Neural cell (in vitro differentiated cells): ENCODE measurements around the gene ADORA2A.

Experiments
- EP300 ChIP-seq: fragments of 450-650 bp; conservative IDR thresholded peaks from 2 replicates; pipeline ENCODE4 v1.6.1; 2014; ENCODE audit warnings: antibody characterized with exemption, mild to moderate bottlenecking, moderate library complexity; ENCODE audit not compliant: poor library complexity, severe bottlenecking
- EZH2 ChIP-seq: fragments of 200-600, 300-800 bp; shearing (Covaris generic), sonication (generic); IDR thresholded peaks from 2 replicates; pipeline ENCODE4 v1.6.1; 2014; ENCODE audit warnings: antibody characterized with exemption, low read length, borderline replicate concordance, mild to moderate bottlenecking; ENCODE audit not compliant: insufficient read depth, poor library complexity, severe bottlenecking
- POLR2AphosphoS5 ChIP-seq: IDR thresholded peaks from 2 replicates; pipeline ENCODE4 v1.6.1; 2012
- SMC3 ChIP-seq: fragments of 450-650 bp; conservative IDR thresholded peaks from 2 replicates; pipeline ENCODE4 v1.6.1; 2014; ENCODE audit warnings: antibody characterized with exemption, mild to moderate bottlenecking, moderate library complexity; ENCODE audit not compliant: poor library complexity
- TF ChIP-seq, protein P1 (sequence below): fragments of 450-650 bp; IDR thresholded peaks from 2 replicates; pipeline ENCODE4 v1.5.1; 2014; ENCODE audit warnings: antibody characterized with exemption, mild to moderate bottlenecking, moderate library complexity; ENCODE audit not compliant: poor library complexity, severe bottlenecking
- TF ChIP-seq, protein P2 (sequence below): IDR thresholded peaks from 2 replicates; pipeline ENCODE4 v1.6.1; 2012; ENCODE audit warnings: borderline replicate concordance

DNA sequence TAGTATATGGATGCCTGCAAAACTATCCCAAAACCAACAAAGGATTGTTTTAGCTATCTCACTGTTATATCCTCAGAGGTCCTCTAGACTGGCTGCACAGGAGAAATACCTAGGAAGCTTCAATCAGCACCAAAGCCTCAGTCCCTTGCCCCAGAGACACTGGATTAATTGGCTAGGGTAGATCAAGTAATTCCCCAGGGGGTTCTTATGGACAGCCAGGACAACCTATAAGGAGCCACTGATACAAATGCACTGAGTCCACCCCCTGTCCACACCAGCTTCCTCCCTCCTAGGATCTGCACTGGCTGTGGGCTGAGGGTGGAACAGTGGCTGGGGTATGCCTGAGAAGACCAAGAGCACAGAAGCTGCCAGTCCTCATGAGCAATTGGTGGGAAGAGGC, 16.3 kb downstream of the ADORA2A start:
- TF ChIP-seq, protein P1, sequence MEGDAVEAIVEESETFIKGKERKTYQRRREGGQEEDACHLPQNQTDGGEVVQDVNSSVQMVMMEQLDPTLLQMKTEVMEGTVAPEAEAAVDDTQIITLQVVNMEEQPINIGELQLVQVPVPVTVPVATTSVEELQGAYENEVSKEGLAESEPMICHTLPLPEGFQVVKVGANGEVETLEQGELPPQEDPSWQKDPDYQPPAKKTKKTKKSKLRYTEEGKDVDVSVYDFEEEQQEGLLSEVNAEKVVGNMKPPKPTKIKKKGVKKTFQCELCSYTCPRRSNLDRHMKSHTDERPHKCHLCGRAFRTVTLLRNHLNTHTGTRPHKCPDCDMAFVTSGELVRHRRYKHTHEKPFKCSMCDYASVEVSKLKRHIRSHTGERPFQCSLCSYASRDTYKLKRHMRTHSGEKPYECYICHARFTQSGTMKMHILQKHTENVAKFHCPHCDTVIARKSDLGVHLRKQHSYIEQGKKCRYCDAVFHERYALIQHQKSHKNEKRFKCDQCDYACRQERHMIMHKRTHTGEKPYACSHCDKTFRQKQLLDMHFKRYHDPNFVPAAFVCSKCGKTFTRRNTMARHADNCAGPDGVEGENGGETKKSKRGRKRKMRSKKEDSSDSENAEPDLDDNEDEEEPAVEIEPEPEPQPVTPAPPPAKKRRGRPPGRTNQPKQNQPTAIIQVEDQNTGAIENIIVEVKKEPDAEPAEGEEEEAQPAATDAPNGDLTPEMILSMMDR: no peak
- TF ChIP-seq EP300 (no peak), EZH2 (no peak), POLR2AphosphoS5 (no peak), SMC3 (no peak)
- TF ChIP-seq, protein P2, sequence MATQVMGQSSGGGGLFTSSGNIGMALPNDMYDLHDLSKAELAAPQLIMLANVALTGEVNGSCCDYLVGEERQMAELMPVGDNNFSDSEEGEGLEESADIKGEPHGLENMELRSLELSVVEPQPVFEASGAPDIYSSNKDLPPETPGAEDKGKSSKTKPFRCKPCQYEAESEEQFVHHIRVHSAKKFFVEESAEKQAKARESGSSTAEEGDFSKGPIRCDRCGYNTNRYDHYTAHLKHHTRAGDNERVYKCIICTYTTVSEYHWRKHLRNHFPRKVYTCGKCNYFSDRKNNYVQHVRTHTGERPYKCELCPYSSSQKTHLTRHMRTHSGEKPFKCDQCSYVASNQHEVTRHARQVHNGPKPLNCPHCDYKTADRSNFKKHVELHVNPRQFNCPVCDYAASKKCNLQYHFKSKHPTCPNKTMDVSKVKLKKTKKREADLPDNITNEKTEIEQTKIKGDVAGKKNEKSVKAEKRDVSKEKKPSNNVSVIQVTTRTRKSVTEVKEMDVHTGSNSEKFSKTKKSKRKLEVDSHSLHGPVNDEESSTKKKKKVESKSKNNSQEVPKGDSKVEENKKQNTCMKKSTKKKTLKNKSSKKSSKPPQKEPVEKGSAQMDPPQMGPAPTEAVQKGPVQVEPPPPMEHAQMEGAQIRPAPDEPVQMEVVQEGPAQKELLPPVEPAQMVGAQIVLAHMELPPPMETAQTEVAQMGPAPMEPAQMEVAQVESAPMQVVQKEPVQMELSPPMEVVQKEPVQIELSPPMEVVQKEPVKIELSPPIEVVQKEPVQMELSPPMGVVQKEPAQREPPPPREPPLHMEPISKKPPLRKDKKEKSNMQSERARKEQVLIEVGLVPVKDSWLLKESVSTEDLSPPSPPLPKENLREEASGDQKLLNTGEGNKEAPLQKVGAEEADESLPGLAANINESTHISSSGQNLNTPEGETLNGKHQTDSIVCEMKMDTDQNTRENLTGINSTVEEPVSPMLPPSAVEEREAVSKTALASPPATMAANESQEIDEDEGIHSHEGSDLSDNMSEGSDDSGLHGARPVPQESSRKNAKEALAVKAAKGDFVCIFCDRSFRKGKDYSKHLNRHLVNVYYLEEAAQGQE: no peak
